GM21381 (cell line): ENCODE results near the gene FAM43B.
"Not testable (repeated sequence)": the region's sequence is repeated elsewhere in the genome, so short reads cannot be mapped to it uniquely, and the experiment has no call there.

Experiments used
- ATAC-seq: cut with Tn5 transposase; IDR thresholded peaks from one replicate; pipeline ENCODE4 v1.9.1; 2021; ENCODE audit warnings: mild to moderate bottlenecking, moderate library complexity; ENCODE audit not compliant: unreplicated experiment

The FAM43B gene

GRCh38 chr1:20551945-20552727, at the start of gene FAM43B:
Gene FAM43B, plus strand, starts transcription at chr1:20552573. Its CDS starts 401 bp downstream, at chr1:20552974.
- ATAC-seq, result no peak

GRCh38 chr1:20505488-20505887, 46.9 kb upstream of the FAM43B start:
- no peak for ATAC-seq

GRCh38 chr1:20507248-20507563, 45.2 kb upstream of the FAM43B start:
- ATAC-seq, result peak; percentile 15

- peak; percentile 94 for ATAC-seq
These were observed 44.6 kb upstream of the FAM43B start, which contains the start of gene MUL1 for GRCh38 chr1:20507564-20508410. Gene MUL1, minus strand, starts transcription at chr1:20508151. Its CDS starts 127 bp downstream, at chr1:20508024.

GRCh38 chr1:20508411-20508771, 44.0 kb upstream of the FAM43B start:
- no peak for ATAC-seq

- ATAC-seq, result no peak
These were observed 40.6 kb upstream of the FAM43B start for GRCh38 chr1:20511518-20512428.

- not testable (repeated sequence) for ATAC-seq
These were observed 32.6 kb upstream of the FAM43B start for GRCh38 chr1:20519609-20520262.

GRCh38 chr1:20521960-20522861, 30.2 kb upstream of the FAM43B start:
- ATAC-seq, result no peak

- no peak for ATAC-seq
These were observed 26.1 kb upstream of the FAM43B start for GRCh38 chr1:20526267-20526666.

- no peak for ATAC-seq
These were observed 24.2 kb upstream of the FAM43B start for GRCh38 chr1:20528221-20528620.

- ATAC-seq, result no peak
These were observed 22.1 kb upstream of the FAM43B start for GRCh38 chr1:20530306-20530705.

GRCh38 chr1:20530901-20531300, 21.5 kb upstream of the FAM43B start:
- ATAC-seq, result no peak

GRCh38 chr1:20533635-20534034, 18.7 kb upstream of the FAM43B start:
- no peak for ATAC-seq

- ATAC-seq, result no peak
These were observed 17.5 kb upstream of the FAM43B start for GRCh38 chr1:20534659-20535417.

GRCh38 chr1:20538227-20538626, 14.1 kb upstream of the FAM43B start:
- no peak for ATAC-seq

GRCh38 chr1:20538760-20539551, 13.4 kb upstream of the FAM43B start:
- no peak for ATAC-seq

GRCh38 chr1:20540281-20540680, 12.1 kb upstream of the FAM43B start:
- ATAC-seq, result no peak

- ATAC-seq, result no peak
These were observed 5.7 kb upstream of the FAM43B start for GRCh38 chr1:20546637-20547036.
